ENCODE measurements around the gene VDAC1.

DNA sequence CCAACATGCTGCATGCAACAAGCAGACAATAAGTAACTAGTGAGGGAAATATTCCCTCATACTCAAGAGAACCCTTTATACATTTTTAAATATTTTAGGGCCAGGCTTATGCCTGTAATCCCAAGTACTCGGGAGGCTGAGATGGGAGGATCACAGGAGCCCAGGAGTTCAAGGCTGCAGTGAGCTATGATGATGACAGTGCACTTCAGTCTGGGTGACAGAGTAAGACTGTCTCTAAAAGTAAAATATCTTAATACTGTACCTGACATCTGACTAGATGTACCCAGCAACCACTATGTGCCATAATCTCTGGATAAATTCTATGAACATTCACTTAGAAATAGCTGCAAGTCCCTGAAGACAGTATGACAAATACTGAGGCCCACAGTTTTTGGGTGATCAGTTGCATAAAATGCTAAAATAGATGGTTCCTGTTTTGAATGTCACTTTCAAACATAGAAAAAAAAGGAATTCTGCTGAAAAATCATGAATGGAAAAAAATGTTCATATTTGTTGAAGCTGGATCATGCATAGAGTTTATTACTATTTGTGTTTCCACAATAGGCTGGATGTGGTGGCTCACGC lies 34.4 kb downstream of the VDAC1 start:
- TF ChIP-seq POLR2A (IDR thresholded peaks at IDR 0.05; ENCODE audit: low read length) (no peak), GATA1 (IDR thresholded peaks at IDR 0.05; ENCODE audit: low read depth, low read length) (no peak)
